GM19324 (cell line): Measurements from ENCODE around the gene CDO1.

Experiments
- ATAC-seq: cut with Tn5 transposase; IDR thresholded peaks from one replicate; pipeline ENCODE4 v1.9.1; 2021; ENCODE audit warnings: mild to moderate bottlenecking, moderate library complexity; ENCODE audit not compliant: unreplicated experiment, low FRiP score

Gene CDO1

GRCh38 chr5:115795700-115796099, 20.8 kb downstream of the CDO1 start:
- no peak for ATAC-seq

- ATAC-seq, result no peak
Measured at GRCh38 chr5:115788440-115788839, 28.0 kb downstream of the CDO1 start.

- ATAC-seq, result no peak
Measured at GRCh38 chr5:115787426-115787825, 29.0 kb downstream of the CDO1 start.

- no peak for ATAC-seq
Measured at GRCh38 chr5:115785381-115786065, 30.9 kb downstream of the CDO1 start.

- ATAC-seq, result no peak
Measured at GRCh38 chr5:115778417-115778816, 38.0 kb downstream of the CDO1 start.

GRCh38 chr5:115776989-115777388, 39.5 kb downstream of the CDO1 start:
- ATAC-seq, result no peak

GRCh38 chr5:115775999-115776398, 40.5 kb downstream of the CDO1 start:
- no peak for ATAC-seq

GRCh38 chr5:115774684-115775083, 41.8 kb downstream of the CDO1 start:
- no peak for ATAC-seq

- no peak for ATAC-seq
Measured at GRCh38 chr5:115772731-115773475, 43.6 kb downstream of the CDO1 start.

- ATAC-seq, result no peak
Measured at GRCh38 chr5:115770466-115770865, 46.0 kb downstream of the CDO1 start.

- no peak for ATAC-seq
Measured at GRCh38 chr5:115767424-115767823, 49.0 kb downstream of the CDO1 start.

GRCh38 chr5:115766608-115767007, 49.9 kb downstream of the CDO1 start:
- no peak for ATAC-seq

GRCh38 chr5:115758356-115758755, 58.1 kb downstream of the CDO1 start:
- no peak for ATAC-seq

- no peak for ATAC-seq
Measured at GRCh38 chr5:115755675-115756074, 60.8 kb downstream of the CDO1 start.
